ENCODE data around the gene CTNS.

DNA sequence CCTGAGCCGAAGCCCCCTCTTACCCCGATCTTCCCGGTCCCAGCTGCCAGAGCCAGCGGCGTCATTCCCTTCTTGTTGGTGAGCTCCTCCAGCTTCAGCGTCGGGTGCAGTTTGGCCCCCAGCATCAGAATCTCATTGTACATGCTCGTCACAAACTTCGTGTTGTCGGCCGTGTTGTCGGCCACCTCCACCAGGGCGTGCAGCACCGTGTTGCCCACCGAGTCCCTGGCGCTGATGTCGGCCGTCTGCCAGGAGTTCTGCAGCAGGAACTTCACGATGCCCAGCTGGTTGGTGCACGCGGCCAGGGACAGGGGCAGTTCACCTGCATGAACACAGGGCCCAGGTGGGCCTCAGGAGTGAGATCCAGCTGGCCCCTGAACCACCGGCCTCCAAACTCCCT lies 46.8 kb upstream of the CTNS start:
- TF ChIP-seq TSHZ1 (tag by site-specific recombination; IDR thresholded peaks at IDR 0.05; ENCODE audit: borderline replicate concordance): no peak
- TF ChIP-seq, protein P1, sequence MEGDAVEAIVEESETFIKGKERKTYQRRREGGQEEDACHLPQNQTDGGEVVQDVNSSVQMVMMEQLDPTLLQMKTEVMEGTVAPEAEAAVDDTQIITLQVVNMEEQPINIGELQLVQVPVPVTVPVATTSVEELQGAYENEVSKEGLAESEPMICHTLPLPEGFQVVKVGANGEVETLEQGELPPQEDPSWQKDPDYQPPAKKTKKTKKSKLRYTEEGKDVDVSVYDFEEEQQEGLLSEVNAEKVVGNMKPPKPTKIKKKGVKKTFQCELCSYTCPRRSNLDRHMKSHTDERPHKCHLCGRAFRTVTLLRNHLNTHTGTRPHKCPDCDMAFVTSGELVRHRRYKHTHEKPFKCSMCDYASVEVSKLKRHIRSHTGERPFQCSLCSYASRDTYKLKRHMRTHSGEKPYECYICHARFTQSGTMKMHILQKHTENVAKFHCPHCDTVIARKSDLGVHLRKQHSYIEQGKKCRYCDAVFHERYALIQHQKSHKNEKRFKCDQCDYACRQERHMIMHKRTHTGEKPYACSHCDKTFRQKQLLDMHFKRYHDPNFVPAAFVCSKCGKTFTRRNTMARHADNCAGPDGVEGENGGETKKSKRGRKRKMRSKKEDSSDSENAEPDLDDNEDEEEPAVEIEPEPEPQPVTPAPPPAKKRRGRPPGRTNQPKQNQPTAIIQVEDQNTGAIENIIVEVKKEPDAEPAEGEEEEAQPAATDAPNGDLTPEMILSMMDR (tag by site-specific recombination; IDR thresholded peaks at IDR 0.05): no peak
- TF ChIP-seq ZBTB11 (tag by site-specific recombination; conservative IDR thresholded peaks at IDR 0.05; ENCODE audit: low read depth): no peak
- no peak for TF ChIP-seq MEIS1 (CRISPR knock-in tag; IDR thresholded peaks at IDR 0.05; ENCODE audit: borderline replicate concordance)
- no peak for TF ChIP-seq SCRT1 (tag by site-specific recombination; IDR thresholded peaks at IDR 0.05; ENCODE audit: borderline replicate concordance)
- TF ChIP-seq GLIS1 (tag by site-specific recombination; IDR thresholded peaks at IDR 0.05): no peak
- TF ChIP-seq, protein P2, sequence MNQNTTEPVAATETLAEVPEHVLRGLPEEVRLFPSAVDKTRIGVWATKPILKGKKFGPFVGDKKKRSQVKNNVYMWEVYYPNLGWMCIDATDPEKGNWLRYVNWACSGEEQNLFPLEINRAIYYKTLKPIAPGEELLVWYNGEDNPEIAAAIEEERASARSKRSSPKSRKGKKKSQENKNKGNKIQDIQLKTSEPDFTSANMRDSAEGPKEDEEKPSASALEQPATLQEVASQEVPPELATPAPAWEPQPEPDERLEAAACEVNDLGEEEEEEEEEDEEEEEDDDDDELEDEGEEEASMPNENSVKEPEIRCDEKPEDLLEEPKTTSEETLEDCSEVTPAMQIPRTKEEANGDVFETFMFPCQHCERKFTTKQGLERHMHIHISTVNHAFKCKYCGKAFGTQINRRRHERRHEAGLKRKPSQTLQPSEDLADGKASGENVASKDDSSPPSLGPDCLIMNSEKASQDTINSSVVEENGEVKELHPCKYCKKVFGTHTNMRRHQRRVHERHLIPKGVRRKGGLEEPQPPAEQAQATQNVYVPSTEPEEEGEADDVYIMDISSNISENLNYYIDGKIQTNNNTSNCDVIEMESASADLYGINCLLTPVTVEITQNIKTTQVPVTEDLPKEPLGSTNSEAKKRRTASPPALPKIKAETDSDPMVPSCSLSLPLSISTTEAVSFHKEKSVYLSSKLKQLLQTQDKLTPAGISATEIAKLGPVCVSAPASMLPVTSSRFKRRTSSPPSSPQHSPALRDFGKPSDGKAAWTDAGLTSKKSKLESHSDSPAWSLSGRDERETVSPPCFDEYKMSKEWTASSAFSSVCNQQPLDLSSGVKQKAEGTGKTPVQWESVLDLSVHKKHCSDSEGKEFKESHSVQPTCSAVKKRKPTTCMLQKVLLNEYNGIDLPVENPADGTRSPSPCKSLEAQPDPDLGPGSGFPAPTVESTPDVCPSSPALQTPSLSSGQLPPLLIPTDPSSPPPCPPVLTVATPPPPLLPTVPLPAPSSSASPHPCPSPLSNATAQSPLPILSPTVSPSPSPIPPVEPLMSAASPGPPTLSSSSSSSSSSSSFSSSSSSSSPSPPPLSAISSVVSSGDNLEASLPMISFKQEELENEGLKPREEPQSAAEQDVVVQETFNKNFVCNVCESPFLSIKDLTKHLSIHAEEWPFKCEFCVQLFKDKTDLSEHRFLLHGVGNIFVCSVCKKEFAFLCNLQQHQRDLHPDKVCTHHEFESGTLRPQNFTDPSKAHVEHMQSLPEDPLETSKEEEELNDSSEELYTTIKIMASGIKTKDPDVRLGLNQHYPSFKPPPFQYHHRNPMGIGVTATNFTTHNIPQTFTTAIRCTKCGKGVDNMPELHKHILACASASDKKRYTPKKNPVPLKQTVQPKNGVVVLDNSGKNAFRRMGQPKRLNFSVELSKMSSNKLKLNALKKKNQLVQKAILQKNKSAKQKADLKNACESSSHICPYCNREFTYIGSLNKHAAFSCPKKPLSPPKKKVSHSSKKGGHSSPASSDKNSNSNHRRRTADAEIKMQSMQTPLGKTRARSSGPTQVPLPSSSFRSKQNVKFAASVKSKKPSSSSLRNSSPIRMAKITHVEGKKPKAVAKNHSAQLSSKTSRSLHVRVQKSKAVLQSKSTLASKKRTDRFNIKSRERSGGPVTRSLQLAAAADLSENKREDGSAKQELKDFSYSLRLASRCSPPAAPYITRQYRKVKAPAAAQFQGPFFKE (tag by site-specific recombination; IDR thresholded peaks at IDR 0.05; ENCODE audit: borderline replicate concordance): no peak
- TF ChIP-seq REST (tag by site-specific recombination; IDR thresholded peaks at IDR 0.05): no peak
- no peak for TF ChIP-seq ZBTB21 (tag by site-specific recombination; IDR thresholded peaks at IDR 0.05)
- no peak for TF ChIP-seq ZFP3 (tag by site-specific recombination; IDR thresholded peaks at IDR 0.05; ENCODE audit: low read depth)
- no peak for TF ChIP-seq GLI4 (tag by site-specific recombination; IDR thresholded peaks at IDR 0.05)

Measured in HEK293 (cell line).